ENCODE measurements around the gene TMEM185B. TPM values are rescaled to one million over a fixed set of nuclear protein-coding genes. Genes with fewer than 3 reads are reported as not detected.
A peak's percentile ranks its signal among the peaks of the same experiment; 100 is the strongest.

TMEM185B gene
- total RNA-seq, 1 donor from 2014 or later = 27.8 TPM

GRCh38 chr2:120177001-120177621, 46.1 kb downstream of the TMEM185B start:
- Mint-ChIP-seq H3K27me3 (ENCODE audit: low read depth) (no peaks in the 10 kb centered on the region), H3K27ac (no peak overlapping the region), H3K36me3 (peaks cover 2% of the 10 kb centered on the region), H3K4me1 (peaks cover 3% of the 10 kb centered on the region), H3K9me3 (no peaks in the 10 kb centered on the region), H3K4me3 (no peak overlapping the region)
- no peak for TF ChIP-seq CTCF (IDR thresholded peaks at IDR 0.05; ENCODE audit: unreplicated experiment)
- DNase-seq (ENCODE audit: low spot score in 2 of 2, unreplicated experiment in 2 of 2) = no peak

GRCh38 chr2:120176526-120176925, 46.7 kb downstream of the TMEM185B start:
- Mint-ChIP-seq H3K9me3 (no peaks in the 10 kb centered on the region), H3K36me3 (peaks cover 2% of the 10 kb centered on the region), H3K4me1 (no peaks in the 10 kb centered on the region), H3K27me3 (ENCODE audit: low read depth) (no peaks in the 10 kb centered on the region), H3K27ac (no peak overlapping the region), H3K4me3 (no peak overlapping the region)
- DNase-seq (ENCODE audit: low spot score in 2 of 2, unreplicated experiment in 2 of 2) = no peak
- TF ChIP-seq CTCF (IDR thresholded peaks at IDR 0.05; ENCODE audit: unreplicated experiment) = no peak

- TF ChIP-seq CTCF (IDR thresholded peaks at IDR 0.05; ENCODE audit: unreplicated experiment) = peak; percentile 88
- H3K27ac Mint-ChIP-seq = no peak overlapping the region
These were observed 48.1 kb downstream of the TMEM185B start for GRCh38 chr2:120174963-120175581.

More at GRCh38 chr2:120174963-120175581, 48.1 kb downstream of the TMEM185B start:
- H3K4me1 Mint-ChIP-seq = no peaks in the 10 kb centered on the region
- no peaks in the 10 kb centered on the region for H3K27me3 Mint-ChIP-seq (ENCODE audit: low read depth)
- H3K9me3 Mint-ChIP-seq = no peaks in the 10 kb centered on the region
- no peak overlapping the region for H3K4me3 Mint-ChIP-seq
- DNase-seq (ENCODE audit: low spot score in 2 of 2, unreplicated experiment in 2 of 2) = no peak
- peaks cover 8% of the 10 kb centered on the region for H3K36me3 Mint-ChIP-seq

Other genes with a start within 250 kb of the TMEM185B start
- 43.4 to 43.9 TPM (median 43.4 TPM) in 3 replicates for gene EPB41L5, start 210.3 kb downstream of the TMEM185B start, total RNA-seq
- 25.1 to 25.9 TPM (median 25.3 TPM) in 3 replicates for gene RALB, start 29.5 kb upstream of the TMEM185B start, total RNA-seq
- gene INHBB, start 122.7 kb upstream of the TMEM185B start, total RNA-seq = not detected in 3 replicates

Data from mesothelial cell of epicardium (in vitro differentiated cells).